Measurements from ENCODE around the gene KRTAP10-4.
"Not testable (repeated sequence)": the region's sequence is repeated elsewhere in the genome, so short reads cannot be mapped to it uniquely, and the experiment has no call there.

The KRTAP10-4 gene

DNA sequence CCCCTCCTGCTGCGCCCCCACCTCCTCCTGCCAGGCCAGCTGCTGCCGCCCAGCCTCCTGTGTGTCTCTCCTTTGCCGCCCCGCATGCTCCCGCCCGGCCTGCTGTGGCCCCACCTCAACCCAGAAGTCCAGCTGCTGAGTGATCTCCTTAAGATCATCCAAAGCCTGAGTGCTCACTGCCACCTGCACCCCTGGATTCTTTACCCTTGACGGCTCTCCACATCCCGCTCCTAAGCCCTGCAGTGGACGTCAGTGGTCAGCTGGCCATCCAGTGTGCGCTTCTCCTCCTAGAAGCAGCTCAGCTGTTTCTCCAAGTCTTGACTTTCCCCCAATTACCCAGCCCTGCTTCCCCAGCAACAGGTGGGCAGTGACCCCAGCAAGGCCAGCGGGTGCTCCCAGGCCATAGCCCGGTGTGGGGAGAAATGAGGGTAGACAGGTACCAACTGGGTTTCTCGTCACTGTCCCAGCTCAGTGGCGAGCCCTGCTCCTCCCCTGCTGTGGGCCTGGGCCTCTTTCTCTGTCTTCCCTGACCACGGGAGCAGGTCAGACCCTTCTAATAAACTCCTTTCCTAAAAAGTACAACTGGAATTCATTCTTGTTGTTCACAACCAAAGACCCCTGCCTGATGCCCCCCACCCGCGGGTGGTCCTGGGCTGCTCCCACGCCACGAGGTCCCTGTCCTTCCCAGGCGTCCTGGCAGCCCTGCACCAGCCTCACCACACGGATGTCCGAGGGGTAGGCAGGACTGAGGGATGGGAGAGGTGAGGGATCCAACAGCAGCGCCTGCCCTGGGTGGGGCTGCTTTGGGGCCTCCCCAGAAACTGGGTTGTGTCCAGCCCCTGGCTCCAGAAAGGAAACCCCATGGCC is 28.3 kb downstream of the KRTAP10-4 start:
- DNase-seq: no peak

DNA sequence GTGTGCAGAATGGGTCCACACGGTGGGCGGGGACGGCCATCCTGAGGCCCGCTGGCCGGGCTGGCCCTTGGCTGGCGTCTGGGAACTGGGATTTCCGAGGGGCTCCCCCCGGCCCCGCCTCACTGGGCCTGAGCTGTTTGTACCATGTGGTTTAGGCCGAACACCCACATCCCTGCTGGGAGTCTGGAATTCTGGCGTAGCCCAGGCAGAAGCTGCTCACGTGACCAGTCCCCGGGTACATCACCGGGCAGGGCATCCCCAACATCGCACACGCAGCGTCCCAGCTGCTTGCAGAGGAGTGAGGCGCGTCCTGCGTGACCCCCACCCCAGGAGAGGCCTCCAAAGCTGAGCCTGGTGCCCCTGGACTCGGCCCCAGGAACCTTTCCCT is 28.9 kb downstream of the KRTAP10-4 start:
- no peak for DNase-seq

DNA sequence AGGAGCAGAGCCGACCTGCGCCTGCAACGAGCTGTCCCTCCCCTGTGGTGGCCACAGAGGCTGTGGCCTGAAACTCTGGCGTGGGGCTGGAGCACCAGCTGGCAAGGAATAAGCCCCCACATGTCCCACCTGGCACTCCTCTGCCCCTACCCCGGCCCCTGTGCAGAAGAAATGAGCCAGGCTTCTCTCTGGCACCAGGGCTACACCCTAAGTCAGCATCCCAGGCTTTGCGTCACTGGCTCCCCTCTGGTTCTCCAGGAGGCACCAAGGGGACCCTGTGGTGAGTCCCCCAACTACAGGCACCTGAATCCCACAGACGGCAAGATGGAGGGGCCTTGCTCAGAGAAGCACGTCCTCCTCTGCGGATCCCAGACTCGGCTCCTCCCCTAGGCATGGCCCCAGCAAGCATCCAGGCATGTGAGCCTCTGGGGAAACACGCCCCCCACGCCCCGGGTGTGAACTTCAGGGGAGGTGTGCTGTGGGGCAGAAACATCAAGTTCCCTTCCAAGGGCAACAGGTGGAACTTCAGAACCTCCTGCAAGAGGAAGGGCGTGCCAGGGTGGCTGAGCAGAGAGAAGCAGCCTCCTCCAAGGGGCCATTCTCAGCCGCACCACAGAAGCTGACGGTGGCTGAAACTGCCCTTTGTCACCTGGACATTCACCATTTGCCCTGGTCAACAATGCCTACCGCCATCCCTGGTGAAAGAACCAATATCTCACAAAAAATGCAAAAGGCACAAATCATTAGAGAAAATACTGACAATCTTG is 29.8 kb downstream of the KRTAP10-4 start:
- no peak for DNase-seq

DNA sequence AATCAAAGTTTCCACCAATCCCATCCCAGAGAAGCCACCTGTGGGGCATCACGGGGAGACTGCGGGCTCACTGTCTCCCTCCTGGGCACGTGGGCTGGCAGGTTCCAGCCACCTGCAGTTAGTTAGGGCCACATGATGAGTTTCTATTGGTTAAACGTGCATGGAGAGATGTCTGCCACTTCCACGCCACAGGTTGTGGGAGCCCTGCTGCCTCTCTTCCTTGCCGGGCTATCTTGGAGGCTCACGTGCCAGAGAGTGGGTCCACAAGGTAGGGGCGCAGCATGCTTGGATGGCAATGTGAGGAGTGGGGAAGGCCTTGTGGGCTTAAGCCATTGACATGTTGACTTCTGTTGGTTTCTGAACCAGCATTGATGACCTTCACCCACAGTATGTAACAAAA is 30.4 kb downstream of the KRTAP10-4 start:
- DNase-seq: no peak

DNA sequence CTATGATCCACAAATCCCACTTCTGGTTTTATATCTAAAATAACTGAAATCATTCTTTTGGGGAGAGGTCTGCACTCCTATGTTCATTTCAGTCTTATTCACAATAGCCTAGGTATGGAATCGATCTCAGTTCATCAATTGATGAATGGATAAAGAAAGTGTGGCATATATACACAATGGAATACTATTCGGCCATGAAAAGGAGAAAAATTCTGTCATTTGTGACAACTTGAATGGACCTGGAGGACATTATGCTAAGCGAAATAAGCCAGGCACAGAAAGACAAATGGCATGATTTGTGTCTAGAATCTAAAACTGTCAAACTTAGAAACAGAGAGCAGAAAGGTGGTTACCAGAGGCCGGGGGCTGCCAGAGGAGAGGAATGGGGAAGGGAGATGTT is 33.0 kb downstream of the KRTAP10-4 start:
- no peak for DNase-seq

DNA sequence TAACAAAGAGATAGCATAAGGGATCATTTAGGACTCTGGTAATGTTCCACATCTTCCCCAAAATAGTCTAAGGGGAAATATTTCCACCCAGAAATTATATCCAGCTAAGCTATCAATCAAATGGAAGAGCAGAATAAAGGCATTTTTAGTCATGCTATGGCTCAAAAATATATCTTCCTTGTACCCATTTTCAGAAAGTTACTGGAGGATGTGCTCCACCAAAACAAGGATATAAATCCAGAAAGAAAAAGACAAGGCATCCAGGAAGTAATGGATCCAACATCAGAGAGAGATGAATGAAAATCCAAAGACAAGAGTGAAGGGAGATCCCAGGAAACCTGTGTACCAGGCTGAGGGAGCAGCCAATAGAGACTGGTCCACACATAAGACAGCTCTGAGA is 35.7 kb downstream of the KRTAP10-4 start:
- no peak for DNase-seq

DNA sequence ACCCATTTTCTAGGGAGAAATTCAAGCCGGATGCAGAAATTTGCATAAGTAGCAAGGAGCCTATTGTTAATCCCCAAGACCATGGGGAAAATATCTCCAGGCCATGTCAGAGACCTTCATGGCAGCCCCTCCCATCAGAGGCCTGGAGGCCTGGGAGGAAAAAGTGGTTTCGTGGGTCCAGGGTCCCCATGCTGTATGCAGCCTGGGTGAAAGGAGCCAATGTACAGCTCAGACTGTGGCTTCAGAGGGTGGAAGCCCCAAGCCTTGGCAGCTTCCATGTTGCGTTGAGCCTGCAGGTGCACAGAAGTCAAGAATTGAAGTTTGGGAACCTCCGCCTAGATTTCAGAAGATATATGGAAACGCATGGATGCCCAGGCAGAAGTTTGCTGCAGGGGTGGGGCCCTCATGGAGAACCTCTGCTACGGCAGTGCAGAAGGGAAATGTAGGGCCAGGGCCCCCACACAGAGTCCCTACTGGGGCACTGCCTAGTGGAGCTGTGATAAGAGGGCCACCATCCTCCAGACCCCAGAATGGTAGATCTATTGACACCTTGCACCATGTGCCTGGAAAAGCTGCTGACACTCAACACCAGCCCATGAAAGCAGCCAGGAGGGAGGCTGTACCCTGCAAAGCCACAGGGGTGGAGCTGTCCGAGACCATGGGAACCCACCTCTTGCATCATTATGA is 36.8 kb downstream of the KRTAP10-4 start:
- not testable (repeated sequence) for DNase-seq

DNA sequence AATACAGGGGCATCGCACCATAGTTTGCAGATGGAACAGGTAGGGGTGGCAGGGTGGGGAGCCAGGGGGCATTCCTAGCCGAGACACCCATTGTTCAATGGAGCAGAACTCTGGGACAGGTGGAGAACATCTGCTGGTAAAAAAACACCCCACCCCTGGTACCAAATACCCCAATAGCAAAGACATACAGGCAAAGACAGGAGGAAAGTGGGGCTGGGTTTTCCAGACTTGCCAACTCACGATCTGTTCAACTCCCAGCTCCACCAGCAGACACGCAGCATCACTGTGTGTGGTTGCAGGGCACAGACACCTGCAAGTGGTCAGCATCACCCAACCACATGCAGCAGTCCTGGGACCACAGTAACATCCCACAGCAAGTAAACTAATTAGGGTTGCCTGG is 38.0 kb downstream of the KRTAP10-4 start:
- DNase-seq: no peak

DNA sequence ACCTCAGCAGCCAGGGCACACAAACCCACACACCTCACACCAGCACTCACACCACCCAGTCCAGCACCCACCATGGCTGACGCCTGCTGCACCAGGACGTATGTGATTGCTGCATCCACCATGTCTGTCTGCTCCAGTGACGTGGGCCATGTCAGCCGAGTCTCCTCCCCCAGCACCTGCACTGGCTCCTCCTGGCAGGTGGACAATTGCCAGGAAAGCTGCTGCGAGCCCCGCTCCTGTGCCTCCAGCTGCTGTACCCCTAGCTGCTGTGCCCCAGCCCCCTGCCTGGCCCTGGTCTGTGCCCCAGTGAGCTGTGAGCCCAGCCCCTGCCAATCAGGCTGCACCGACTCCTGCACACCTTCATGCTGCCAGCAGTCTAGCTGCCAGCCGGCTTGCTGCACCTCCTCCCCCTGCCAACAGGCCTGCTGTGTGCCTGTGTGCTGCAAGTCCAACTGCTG is 38.5 kb downstream of the KRTAP10-4 start, which contains the start of gene KRTAP10-8:
TSS of gene KRTAP10-8 (plus strand) at position 51 of the 458 bp plus-strand sequence. CDS start at position 73, 22 bp downstream.
- DNase-seq: no peak

DNA sequence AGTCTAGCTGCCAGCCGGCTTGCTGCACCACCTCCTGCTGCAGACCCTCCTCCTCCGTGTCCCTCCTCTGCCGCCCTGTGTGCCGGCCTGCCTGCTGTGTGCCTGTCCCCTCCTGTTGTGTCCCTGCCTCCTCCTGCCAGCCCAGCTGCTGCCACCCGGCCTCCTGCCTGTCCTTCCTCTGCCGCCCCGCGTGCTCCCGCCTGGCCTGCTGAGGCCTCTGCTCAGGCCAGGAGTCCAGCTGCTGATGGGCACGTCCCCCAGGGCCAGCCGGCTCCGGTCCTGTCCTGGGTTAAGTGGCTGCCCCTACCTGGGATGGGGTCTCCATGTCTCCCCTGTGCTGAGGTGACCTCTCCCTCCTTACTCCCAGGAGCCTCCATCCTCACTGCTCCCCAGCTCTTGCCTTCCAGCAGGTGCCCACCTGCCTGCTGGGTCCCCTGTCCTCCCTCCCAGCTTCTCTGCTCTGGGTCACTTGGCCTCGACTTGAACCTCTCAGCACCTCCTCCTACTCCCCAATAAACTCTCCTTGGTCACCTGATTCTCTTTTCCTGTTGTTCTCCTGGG is 39.2 kb downstream of the KRTAP10-4 start:
- DNase-seq: no peak

DNA sequence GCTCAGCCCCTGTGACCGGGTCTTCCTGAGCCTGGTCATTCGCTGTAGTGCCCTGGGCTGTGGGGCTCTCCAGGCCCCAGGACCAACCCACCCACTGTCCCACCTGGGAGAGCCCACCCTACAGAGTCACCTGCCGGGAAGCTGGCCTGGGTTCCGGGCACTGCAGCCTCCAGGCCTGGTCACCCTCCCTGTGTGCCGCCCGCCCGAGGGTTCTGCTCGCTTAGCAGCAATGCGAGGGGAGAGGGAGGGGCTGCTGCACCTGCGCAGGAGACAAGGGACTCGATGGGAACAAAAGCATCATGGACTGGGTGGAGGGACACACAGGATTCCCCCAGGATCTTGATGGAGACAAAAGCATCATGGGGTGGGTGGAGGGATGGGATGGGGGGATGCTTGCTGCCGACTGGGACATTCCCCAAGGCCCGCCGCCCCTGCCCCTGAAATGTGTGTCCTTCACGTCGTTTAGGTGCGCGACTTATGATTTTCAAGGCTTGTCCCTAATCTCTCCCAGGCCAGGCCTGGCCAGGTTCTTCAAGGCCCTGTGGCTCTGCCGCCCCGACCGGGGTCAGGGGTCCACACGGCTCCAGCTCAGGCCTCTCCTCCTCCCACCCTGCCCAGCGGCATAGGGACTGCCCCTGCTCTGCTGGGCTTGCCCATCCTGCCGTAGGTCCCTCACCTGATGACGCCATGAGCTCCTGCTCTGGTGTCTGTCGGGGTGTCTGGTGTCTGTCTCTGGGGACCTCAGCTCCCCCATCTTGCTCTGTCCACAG is 40.0 kb downstream of the KRTAP10-4 start:
- no peak for DNase-seq

DNA sequence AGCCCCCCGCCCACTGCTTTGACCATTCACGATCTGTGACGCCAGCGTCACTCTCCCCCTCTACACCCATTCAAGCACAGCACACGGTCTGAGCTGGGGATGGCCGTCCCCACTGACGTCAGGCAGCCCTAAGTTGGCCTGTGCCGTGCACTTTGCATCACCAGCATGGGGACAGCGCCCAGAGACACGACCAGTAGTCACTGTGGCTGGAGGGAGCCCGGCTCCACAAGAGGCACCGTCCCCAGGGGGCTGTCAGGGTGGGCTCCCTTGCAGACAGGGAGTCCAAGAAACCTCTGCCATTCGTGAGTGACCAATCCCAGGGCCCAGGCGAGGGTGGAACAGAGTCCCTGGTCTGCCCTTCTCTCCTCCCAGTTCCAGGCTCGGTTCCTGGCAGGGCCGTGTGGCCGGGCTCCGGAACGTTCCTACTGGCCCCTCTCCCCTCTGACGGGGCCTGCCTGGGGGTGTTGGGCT is 40.7 kb downstream of the KRTAP10-4 start:
- no peak for DNase-seq

DNA sequence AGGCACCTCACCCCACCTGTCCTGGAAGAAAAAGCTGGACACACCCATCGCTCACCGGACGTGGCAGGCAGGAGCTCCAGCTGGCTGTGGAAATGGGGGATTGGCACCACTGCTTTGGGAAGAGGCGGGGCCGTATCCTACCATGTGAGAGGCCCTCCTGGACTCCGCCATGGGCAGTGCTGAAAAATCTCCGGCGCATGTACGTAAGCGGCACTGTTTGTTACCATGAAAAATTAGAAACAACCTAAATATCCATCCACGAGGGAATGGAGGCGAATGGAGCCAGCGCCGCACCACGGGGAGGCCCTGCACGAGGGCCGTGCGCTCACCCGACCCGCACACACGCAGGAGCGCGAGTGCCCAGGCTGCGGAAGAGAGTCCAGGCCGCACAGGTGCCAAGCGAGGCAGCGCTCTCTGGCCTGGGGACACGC is 41.4 kb downstream of the KRTAP10-4 start:
- DNase-seq: no peak

DNA sequence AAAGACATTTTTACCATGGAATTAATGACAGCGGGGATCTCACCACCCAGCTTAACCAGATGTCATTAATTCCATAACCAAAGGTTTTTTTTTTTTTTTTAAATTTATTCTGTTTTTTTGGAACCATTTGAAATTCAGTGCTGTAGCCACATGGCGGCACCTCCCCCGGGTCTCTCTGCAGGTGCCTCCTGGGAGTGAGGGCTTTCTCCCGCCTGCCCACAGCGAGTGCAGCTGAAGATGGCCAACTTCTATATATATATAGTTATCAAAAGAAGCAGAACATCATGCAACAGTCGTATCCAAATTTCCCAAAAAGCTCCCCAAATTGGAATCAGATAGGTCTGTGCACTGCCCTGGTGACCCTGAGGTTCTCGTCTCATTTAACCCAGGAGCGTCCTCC is 41.9 kb downstream of the KRTAP10-4 start:
- DNase-seq: no peak

DNA sequence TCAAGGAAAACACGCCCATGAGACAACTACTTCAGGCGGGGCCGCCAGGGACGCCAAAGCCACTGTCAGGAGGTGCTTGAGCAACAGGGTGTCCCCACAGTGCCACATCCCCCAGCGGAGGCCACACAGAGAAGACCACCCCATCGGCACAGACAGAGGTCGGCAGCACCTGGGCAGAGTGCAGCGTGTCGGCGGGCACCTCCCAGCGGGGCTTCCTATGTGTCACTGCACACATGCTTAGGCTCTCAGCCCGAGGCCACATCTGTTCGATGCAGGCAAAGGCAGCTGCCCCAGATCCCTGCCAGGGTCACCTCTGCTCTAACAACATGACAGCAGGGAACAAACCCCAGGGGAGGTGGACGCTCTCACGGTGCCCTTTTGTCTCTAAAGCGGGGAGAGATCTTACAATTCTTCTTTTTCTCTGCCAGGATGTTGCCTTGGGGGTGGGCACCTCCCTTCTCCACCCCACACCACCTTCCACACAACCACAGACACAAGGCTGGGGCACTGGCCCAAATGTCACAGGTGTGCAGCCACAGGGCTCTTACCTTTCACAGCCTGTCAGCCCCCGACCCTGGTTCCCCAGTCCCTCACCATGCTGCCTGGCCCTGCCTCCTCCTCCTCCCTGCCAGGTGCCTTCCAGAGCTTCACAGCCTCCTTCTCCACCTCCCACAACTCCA is 42.5 kb downstream of the KRTAP10-4 start:
- DNase-seq: no peak

DNA sequence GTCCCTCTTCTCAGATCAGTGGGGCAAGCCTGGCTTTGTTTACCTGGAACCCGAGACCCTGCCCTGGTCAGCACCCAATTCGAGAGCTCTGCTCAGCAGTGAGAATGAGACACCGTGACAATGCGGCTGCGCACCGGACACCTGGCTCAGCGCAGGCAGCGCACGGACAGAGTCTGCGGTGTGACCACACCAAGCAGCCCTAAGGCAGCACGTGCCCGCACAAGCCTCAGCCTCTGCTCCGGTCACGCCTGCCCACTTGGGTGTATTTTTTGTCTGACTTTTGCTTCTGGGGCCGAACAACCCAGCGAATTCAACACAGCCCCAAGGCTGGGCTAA is 43.0 kb downstream of the KRTAP10-4 start:
- no peak for DNase-seq

DNA sequence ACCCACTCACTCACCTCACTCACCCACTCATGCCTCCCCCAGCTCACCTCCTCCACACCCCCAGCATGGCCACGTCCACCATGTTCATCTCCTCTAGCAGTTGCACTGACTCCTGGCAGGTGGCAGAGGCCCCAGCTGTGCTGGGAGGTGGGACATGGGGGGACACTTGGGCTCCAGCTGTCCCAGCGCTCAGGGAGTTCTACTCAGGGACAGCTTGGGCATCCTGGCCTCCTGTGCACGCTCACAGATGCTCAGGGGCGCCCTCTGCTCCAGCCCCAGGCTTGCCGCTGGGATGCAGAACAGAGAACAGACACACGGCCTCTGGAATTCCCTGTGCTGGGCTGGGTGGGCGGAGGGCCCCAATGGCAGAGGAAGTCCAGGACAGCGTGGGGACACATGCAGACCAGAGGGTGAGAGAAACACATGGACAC is 43.6 kb downstream of the KRTAP10-4 start:
- no peak for DNase-seq

DNA sequence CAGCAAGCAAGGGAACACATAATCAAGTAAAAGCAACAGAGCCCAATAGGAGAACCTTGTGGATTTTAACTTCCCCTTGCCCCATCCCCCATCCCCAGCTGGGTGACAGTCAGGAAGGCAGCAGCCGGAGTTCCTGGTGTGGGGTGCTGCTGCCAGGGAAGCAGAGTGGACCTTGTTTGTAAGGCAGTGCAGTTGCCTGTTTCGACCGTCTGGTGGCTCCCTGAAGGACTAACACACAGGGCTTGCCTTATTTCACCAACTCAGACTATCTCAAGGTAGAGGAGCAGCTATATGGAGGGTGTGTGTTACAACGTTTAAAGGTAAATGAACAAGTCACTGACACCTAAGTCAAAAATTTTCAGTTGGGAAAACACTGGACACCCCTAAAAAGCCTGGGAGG is 45.0 kb downstream of the KRTAP10-4 start:
- no peak for DNase-seq

DNA sequence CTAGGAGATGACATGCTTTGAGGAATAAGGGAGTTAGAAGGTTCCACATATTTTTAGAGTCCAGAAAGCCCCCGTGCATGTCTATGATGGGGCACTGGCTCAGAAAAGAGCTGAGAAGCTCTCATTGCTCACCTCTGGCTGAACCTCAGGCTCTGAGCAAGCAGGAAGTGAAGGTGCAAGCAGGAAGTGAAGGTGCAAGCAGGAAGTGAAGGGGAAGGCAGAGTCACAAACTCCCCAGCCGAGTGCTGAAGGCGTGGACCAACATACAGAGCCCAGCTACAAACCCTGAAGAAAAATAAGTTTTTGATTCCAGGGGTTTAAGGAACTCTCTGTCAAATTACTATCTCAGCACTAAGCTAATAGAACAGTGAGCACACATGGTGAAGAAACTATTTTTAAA is 45.4 kb downstream of the KRTAP10-4 start:
- peak; percentile 56 for DNase-seq

DNA sequence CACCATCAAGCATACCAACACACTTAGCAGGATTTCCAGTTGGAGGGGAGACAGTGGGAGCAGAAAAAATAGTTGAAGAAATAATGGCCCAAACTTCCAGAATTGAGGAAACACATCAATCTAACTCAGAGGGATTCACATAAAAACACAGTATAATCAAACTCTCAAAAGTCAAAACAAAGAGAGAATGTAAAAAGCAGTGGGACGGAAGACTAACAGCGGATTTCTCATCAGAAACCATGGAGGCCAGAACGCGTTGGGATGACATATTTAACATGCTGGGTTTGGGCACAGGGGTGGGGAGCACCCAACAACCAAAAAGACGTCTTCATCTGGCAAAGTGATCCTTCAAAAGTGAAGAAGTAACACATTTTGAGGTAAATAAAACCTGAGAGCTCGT is 46.4 kb downstream of the KRTAP10-4 start:
- DNase-seq: no peak

DNA sequence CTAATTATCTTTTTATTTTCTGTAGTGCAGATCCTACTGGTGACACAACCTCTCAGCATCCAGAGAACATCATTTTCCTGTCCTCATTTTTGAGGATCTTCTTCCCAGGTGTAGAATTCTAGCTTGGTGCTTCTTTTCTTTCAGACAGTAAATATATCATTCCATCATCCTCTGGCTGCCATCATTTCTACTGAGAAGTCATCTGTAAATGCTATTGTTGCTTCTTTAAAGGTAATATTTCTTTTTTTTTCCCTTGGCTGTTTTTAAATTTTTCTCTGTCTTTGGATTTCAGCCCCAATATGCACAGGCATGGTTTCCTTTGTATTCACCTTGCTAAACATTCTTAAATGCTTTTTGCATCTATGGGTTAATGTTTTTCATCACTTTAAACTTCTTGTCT is 50.0 kb downstream of the KRTAP10-4 start:
- no peak for DNase-seq
